Esophagus muscularis mucosa (tissue), 3 donors: ENCODE data around the gene COQ4.

ENCODE experiments used
- CTCF ChIP-seq, 3 experiments: fragments of 200-600 bp in 2 of 3; fragments of 450-650 bp in 1 of 3; sonication (generic) in 2 of 3; IDR thresholded peaks; one replicate each; pipeline ENCODE4 v1.5.1; 2017 to 2019; ENCODE audit warnings: antibody characterized with exemption in 3 of 3, mild to moderate bottlenecking in 2 of 3, moderate library complexity in 1 of 3
- EP300 ChIP-seq: sonication (generic); formaldehyde crosslinking; IDR thresholded peaks from one replicate; pipeline ENCODE4 v1.6.1; 2017; ENCODE audit warnings: antibody characterized with exemption

GRCh38 chr9:128337936-128338335, 15.3 kb downstream of the COQ4 start:
- TF ChIP-seq EP300 (no peak), CTCF (IDR thresholded peaks at IDR 0.05) (no peak)
